SK-MEL-5 (cell line): ENCODE measurements around the gene PTPRK. TPM values are rescaled to one million over a fixed set of nuclear protein-coding genes. Genes with fewer than 3 reads are reported as not detected.

ENCODE experiments used
- DNase-seq: peaks from one replicate; pipeline ENCODE4 v3.0.0-alpha.2; 2016; ENCODE audit warnings: low read depth, low spot score
- in situ Hi-C: cut with HindIII; loops from 2 replicates; pipeline ENCODE4 v1.10.0; 2016; ENCODE audit warnings: low sequenced_read_pairs, high pct_unique_total_duplicates, low pct_unique_long_range_greater_than_20kb
- total RNA-seq: library from RNA; depleted of rRNA; stranded (reverse); fragments of >200 nt; shearing (Covaris generic); gene quantifications from 2 replicates; pipeline ENCODE4 v1.2.3, GENCODE V29; 2014

Gene PTPRK
- total RNA-seq, 1 experiment from 2014 or later: 25.5 TPM

DNA sequence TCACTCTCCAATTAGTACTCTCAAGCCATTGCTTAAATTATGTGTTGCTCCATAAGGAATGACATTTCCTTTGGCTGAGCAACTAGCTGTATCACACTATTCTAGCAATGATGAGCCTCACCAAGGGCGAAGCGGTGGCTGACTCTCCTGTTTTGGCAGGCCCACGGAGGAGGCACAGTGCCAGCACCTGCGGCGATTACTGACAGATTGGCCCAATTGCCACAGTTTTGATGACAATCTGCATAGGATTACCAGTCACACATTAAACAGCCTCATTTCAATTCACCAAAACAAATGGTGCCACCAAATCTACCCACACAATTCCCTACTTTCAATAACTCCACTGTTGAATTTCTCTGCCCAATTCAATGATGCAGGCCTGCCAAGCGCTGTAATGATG, 286.9 kb downstream of the PTPRK start:
- in situ Hi-C loops: no loop called here
- DNase-seq: no peak

DNA sequence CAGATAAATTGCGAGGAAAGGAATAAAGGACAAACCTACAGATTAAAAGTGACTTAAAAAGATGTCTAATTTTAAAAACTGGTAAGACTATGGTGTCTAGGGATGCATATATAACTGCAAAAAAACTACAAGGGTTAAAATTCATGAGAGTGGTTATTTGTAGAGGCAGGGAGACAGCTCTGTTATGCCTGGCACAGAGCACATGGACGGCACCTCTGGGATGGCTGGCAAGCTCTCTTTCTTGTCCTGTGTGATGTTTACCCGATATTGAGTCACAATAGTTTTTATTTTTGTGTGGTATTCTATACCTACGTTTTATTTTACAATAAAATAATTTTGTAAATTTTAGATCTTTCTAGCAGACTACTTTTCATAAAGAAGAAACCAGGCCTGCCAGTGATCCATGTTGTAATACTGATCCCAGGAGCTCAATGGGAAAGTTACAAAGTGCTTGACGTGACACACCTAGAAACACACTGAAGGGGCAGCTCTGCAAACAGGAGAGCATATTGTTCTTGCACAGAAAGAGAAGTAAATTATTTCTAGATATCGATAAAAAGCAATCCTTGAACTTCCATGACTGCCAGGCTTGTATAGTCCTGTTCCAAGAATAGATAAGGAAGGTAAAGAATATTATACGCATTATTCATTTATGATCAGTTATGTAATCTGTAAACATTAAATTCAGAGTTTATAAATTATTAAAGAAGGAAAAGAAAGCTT, 290.0 kb downstream of the PTPRK start:
- in situ Hi-C loops: no loop called here
- DNase-seq: no peak

DNA sequence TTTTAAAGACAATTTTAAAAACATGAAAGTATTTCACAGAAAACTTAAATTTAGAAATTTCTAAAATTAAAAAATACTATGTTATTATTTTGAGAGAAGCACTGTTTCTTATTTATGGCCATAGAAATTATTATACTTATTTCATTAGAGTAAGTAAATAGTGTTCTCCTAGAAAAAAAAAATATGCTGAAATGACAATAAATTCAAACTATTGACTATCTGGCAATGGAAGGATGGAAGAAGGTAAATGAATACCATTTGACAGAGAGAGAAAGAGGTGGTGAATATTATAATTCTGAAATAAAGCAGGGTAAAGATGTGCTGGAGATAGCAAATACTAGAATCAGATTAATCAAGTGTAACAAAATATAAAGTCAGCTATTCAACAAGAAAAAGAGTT, 294.8 kb downstream of the PTPRK start:
- in situ Hi-C loops: no loop called here
- no peak for DNase-seq

DNA sequence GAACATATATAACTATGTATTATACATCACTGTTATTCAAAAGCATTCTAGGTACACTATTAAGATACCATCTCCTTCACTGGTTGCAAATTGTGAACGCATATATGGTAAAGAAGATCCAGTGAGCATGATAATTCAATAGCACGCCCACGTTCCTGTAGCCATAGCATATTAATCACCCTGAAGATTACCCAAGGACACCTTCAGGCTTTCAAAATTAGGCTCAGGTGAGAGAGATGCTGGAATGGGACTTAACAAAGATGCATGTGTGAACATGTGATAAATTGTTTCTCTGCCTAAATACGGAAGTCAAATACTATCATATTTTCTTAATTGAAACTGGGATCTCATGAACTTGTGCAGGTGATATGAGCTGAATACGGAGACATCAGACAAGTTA, 303.5 kb downstream of the PTPRK start:
- in situ Hi-C loops: no loop called here
- no peak for DNase-seq

DNA sequence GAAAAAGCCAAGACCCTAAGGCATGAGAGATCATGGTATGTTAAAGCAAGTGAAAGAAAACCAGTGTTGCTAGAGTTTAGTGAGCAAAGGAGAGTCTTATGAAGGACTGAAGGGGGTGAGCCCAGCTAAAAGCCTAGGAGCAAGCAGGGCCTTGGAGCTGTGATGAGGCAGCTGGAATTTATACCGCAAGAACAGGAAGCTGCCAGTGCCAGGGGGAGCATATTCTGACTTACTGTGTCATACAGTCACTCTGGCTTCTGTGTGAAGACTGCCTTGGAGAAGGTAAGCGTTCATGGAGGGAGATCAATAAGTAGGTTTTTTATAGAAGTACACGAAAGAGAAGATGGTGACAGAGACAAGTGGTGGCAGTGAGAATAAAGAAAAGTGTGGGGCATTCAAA, 310.6 kb downstream of the PTPRK start:
- in situ Hi-C loops: no loop called here
- no peak for DNase-seq

DNA sequence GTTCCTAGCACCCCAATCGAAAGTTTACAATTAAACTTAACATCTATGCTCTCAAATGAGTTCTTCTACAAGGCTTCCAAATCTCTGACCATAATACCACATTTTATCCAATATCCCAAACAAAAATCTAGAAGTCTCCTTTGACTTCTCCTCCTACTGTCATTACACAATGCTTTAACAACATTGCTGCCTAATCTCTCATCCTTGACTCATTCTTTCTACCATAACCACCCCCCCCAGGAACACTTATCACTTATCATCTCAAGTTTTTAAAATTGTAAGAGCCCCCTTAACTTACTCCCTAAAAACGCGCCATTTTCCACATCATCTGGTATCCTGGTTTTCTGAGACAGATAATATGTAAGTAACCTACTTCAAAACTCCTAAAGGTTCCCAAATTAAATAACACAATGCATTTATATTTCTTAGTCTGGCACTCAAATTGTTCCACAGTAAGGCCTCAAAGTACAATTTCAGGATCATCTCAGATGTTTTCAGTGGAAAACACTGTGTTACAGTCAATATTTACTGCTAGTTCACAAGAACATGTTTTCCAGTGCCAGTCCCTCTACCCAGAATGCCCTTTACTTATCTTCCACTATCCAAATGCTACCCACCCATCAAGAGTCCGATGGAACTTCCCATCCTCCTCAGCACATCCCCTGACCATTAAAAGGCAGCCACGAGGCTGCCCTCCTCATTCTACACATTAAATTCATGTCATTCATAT, 311.4 kb downstream of the PTPRK start:
- no peak for DNase-seq
- in situ Hi-C loops: no loop called here

DNA sequence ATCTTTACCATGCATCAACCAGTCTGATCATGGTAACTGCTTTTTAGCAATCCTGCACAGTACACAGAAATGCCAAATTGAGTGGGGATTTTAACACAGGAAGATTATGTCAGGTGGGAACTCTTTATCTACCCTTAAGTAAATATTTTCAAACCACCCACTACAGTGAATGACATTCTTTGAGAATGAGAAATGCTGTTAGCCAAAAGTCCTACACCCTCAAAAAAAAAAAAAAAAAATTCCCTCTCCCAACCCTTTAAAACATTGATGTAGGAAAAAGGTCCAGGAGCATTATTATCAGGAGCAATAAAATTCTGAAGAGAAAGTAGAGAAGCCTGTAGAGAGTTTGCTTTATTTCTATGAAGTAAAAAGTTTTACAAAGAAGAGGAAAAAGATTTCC, 312.3 kb downstream of the PTPRK start:
- DNase-seq: no peak
- in situ Hi-C loops: no loop called here

DNA sequence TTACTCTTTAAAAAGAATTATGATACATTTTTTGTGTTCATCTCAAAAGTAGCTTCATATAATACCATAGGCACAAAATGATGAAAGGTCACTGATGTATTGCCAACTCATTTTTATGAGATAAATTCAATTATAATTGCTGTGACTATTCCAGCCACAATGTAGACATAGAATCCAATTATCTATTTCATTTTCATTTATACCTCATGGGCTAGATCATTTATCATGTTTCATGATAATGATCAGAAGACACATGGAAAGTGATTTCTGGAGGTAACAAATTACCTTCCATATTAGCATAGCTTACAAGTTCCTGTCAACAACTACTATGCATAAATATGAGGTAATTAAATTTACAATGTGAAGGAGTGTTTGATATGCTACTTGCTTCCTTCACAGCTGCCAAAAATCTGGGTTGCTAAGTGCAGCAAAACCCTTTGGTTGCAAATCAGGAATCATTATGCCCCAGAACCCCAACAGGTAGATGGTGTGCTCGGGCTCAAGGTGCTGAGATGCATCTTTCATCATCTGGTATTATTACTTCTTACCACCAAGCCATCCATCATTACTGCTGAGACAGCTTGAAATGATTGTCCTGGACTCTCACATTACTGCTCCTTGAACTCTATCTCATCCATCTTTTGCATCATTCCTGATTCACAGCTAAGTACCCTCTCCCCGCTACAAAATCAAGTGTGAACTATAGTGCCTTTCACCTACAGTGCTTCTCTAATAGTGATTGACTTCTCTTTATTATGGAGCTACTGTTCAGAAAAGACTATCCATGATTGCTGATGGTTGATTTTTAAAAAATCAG, 313.6 kb downstream of the PTPRK start:
- DNase-seq: no peak
- in situ Hi-C loops: no loop called here

DNA sequence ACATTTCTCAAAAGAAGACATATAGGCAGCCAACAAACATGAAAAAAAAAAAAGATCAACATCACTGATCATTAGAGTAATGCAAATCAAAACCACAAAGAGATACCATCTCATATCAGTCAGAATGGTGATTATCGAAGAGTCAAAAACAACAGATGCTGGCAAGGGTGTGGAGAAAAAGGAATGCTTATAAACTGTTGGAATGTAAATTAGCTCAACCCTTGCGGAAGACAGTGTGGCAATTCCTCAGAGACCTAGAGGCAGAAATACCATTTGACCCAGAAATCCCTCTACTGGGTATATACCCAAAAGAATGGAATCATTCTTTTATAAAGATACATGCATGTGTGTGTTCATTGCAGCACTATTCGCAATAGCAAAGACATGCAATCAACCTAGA, 315.8 kb downstream of the PTPRK start:
- DNase-seq: no peak
- in situ Hi-C loops: no loop called here

DNA sequence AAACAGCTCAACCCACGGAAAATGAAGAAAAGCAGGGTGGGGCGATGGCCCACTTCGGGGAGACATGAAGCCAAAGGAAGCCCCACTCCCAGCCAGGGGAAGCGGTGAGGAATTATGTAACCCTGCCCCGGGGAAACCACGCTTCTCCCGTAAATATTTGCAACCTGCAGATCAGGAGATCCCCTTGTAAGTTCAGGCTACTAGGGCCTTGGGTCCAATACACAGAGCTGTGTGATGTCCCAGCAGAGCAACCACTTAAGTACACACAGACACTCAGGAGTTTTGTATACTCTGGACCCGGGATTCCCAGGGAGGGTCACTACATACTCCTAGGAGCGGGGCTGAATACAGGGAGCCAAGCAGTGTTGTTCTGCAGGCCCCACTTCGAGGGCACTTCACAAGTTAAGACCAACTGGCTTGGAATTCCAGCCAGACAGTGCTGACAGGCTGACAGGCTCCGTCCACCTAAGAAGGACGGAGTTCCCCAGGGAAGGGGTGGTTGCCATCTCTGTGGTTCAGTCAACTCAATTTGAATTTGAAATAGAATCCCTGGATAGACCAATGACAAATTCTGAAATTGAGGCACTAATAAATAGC, 318.1 kb downstream of the PTPRK start:
- in situ Hi-C loops: no loop called here
- no peak for DNase-seq

DNA sequence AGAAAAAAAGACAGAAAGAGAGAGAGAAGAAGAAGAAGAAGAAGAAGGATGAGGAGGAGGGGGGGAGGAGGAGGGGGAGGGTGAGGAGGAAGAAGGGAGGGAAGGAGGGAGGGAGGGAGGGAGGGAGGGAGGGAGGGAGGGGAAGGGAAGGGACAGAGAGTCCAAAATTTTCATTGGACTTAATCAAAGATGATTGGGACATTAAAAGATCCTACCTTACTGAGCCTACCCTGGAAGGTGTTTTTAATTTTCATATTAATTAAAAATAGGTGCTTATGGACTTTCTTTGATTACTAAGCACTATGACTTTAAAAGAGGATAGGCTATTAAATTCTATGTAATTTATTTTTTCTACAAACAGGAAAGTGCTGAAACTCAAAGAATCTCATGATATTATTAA, 319.6 kb downstream of the PTPRK start:
- in situ Hi-C loops: no loop called here
- DNase-seq: no peak

DNA sequence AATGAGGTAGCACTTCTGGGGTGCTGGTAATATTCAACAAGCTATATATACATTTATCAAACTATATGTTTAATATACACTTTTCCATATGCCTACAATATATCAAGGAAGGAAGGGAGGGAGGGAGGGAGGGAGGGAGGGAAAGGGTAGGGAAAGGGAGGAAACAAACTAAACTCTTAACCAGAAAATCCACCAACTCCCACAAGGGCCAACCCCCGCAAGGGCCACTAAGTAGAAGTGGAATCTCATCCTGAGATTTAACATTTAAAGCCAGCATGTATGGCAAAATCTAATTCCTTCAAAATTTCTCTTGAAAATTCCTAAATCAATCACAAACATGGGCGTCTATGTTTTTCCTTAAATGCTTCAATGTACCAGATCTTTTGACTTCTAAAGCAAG, 320.9 kb downstream of the PTPRK start:
- in situ Hi-C loops: no loop called here

DNA sequence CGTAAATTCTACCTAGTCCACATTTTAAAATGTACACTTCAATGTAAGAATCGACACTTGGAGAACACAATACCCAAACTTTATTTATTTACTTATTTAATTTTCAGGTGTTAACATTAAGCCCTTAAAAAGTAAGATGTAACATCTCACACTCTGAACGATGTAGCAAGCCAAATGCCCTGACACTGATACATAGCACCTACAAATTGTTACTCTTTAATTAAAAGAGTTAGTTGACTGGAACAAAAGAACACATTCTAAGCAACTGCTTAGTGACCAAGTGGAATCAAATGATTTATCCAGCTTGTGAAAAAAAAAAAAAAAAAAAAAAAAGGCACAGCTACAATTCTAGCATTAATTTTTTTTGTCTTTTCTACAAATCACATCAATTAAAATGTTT, 327.4 kb downstream of the PTPRK start:
- DNase-seq: no peak
- in situ Hi-C loops: no loop called here

More for the DNA sequence above, 320.9 kb downstream of the PTPRK start:
- no peak for DNase-seq

DNA sequence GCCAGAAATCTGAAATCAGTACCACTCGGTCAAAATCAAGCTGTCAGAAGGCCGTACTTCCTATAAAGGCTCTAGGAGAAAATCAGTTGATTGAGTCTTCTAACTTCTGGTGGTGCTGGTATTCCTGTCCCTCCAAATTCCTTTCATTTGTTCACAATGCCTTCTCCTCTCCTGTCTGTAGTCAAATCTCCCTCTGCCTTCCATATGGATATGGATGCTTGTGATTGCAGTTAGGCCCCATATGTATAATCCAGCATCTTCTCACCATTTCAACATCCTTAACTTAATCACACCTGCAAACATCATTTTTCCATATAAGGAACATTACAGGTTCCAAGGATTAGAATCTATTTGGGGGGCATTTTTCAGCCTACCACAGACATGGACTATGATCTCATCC, 331.7 kb downstream of the PTPRK start:
- in situ Hi-C loops: no loop called here
- DNase-seq: no peak

DNA sequence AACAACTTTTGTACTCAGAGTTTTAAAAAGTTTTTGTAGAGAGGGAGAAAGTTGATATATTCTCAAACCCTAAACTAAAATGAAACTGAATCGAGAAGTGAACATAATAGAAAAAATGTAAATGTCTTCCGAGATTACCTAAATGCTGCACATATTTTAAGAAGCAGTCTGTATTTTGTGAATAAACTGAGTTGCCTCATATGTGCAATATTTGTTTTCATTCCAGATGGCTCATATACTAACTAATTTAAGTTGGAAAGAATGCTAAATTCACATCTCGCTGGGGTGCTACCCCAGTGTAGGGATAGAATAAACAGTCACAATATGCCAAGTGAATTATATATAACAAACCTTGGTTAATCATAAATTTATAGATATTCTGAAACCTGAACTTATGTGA, 333.7 kb downstream of the PTPRK start:
- DNase-seq: no peak
- in situ Hi-C loops: no loop called here

DNA sequence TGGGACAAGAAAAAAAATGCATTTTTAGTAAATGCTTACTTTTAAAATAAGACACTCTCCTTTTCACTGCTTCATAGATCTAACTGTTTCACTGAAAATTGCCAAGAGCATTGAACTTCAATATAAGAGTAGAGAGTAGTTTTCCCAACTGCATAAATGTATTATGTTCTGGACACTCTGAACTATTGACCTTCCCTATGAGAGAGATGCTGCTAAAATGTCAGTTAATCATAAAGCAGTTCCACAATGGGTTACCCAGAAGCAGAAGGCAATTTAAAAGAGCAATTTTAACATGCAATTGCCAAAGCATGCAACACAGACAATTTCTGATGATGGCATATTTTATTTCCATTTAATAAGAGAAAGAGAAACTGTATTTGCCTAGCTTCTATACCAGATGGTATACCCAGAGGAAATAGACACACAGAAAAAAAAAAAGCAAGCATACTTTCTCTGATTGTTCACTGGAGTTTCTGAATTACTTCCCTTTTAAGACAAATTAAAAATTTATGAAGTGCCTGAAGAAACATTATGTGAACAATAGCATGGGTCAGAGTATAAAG, 340.4 kb downstream of the PTPRK start:
- DNase-seq: no peak
- in situ Hi-C loops: no loop called here

DNA sequence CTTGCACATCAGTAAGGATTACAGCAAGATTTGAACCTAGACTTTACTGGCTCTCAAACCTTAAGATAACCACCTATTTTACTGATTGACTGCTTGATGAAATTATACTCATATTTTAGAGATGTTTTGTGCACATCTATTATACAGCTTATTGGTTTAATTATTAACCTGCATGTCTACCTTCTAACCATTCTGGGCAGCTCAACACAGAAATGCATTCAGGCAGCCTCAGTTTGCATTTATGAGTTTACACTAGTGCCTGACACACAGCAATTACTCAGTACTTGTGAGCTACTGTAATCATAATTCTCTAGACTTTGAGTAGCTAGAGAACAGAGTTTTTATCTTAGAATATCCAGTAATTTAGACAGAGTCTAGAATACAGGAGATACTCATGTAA, 345.7 kb downstream of the PTPRK start:
- in situ Hi-C loops: no loop called here
- no peak for DNase-seq
